SH-SY5Y (cell line): ENCODE measurements around the gene PAK4.

Experiments used
- GATA2 ChIP-seq: IDR thresholded peaks from 2 replicates; pipeline ENCODE4 v1.6.1; 2011; ENCODE audit warnings: mild to moderate bottlenecking, low read depth, low read length
- GATA3 ChIP-seq: IDR thresholded peaks from 2 replicates; pipeline ENCODE4 v1.6.1; 2011; ENCODE audit warnings: low read depth, mild to moderate bottlenecking, low read length, moderate library complexity

DNA sequence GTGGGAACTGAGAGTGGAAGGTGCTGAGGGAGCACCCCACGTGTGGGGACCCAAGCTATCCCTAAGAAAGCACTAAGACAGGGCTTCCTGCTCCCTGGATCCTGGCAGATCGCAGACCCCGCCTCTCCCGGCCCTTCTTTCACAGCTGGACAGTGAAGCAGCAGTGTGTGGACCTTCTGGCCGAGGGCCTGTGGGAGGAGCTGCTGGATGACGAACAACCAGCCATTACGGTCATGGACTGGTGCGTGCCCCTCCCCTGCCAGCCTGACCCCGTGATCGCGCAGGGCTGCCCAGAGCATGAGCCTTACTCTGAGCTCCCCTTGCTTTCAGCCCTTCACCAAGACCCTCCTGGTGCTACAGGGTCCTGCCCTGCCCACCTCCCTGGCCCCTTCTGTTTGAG lies 73.4 kb downstream of the PAK4 start:
- TF ChIP-seq GATA2 (no peak), GATA3 (no peak)
